MV-4-11 (cell line): Measurements from ENCODE around the gene PRODH2.
A peak's percentile ranks its signal among the peaks of the same experiment; 100 is the strongest.

Experiments used
- DNase-seq: peaks from one replicate; lab custom pipeline; 2025; lab: John Stamatoyannopoulos, UW

The PRODH2 gene

DNA sequence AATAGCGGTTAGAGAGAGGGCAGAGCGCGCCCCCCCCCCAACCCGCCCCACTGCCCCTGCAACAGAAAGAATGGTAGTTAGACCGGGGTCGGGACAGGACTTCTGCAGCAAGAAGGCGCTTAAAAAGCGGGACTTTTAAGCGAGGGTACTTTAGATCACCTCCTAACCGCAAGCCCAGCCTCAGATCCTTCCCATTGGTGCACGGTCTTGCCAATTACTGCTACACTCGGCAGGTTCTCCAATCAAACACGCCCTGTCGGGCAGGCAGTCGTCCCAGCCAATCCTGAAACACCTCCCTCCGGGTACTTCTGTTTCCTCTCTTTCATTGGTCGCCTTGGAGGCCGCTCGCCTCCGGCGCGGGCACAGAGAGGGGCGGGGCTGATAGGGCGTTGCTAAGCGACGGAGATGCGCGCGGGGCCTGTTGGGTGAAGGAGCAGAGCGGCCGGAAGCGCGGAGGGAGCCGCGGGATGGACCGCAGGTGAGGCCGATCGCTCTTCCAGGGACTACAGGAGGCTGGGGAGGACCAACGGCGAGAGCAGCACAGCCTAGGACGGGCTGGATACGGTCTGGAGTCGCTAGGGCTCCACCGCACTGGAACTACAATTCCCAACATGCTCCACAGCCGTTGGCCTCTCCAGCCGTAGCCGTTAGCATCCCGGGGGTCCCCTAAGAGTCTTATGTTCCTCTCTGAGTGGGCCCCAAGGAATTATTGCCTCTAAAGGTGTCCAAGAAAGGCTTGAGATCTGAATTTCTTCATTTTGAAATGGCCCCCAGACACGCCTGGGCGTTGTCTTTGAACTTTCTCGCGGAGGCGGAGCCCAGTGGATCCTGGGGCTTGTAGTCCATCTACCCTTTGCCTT, 54.7 kb downstream of the PRODH2 start, which contains the start of gene PROSER3:
TSS of gene PROSER3 (plus strand) at position 428 of the 860 bp plus-strand sequence. CDS start at position 468, 40 bp downstream.
- peak; percentile 100 for DNase-seq

- no peak for DNase-seq
These were observed 55.4 kb downstream of the PRODH2 start for GRCh38 chr19:35757231-35757748.

DNA sequence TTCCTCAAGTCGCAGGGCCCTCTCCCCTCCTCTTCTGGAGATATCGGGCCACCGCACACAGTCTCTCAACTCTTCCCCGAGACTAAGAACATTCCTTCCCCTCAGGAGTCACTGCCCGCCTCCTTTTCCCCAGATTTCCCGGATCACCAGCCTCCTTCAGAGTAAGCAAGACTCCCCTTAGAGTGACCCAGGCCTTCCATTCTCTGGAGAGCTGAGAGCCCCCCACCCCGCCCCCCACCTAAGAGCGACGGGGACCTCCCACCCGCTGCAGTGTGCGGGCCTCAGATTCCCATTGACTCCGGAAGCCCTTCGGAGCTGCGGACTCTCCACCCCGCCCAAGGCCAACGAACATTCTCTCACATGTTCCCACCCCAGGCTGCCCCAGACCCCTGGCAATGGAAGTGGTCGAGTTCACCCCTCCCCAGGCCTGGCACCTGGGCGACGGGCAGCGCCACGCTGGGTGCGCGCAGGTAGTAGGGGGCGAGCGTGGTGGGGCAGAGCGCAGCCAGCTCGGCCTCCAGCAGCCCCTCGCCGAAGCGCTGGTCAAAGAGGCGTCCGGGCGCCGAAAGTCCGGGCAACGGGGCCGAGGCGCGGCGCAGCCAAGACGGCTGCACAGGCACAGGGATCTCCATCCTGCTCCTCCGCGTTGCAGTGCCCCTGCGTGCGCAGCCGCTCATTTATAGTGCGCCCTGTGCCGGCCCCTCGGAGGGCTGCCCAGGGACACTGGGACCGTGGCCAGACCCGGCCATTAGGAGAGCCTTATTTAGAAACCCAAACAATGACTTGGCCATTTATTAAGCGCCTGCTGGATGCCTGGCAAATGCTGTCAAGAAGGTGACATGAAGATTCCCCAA, 56.0 kb downstream of the PRODH2 start, which contains the start of gene HSPB6:
TSS of gene HSPB6 (minus strand) at position 653 of the 854 bp plus-strand sequence. CDS start at position 632, 21 bp downstream.
- no peak for DNase-seq

- no peak for DNase-seq
These were observed 56.9 kb downstream of the PRODH2 start for GRCh38 chr19:35755550-35756376.

DNA sequence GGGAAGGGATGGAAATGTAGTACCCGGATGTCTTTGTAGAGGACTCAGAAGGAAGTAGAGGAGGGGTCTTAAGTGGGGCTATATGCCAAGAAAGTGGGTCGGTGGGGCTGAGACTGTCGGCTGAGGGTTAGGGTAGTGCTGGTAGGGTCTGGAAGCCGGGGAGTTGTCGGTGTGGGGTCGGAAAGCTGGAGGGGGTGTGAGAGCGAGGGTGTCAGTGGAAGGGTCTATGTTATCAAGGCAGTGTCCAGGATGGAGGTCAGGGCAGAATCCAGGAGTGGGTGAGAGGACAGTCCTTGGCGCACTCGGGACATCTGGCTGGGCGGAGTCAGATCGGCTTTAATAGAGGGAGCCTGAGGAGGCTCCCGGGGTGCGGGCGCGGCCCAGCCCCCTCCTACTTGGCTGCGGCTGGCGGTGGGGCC, 57.5 kb downstream of the PRODH2 start:
- DNase-seq = no peak

DNA sequence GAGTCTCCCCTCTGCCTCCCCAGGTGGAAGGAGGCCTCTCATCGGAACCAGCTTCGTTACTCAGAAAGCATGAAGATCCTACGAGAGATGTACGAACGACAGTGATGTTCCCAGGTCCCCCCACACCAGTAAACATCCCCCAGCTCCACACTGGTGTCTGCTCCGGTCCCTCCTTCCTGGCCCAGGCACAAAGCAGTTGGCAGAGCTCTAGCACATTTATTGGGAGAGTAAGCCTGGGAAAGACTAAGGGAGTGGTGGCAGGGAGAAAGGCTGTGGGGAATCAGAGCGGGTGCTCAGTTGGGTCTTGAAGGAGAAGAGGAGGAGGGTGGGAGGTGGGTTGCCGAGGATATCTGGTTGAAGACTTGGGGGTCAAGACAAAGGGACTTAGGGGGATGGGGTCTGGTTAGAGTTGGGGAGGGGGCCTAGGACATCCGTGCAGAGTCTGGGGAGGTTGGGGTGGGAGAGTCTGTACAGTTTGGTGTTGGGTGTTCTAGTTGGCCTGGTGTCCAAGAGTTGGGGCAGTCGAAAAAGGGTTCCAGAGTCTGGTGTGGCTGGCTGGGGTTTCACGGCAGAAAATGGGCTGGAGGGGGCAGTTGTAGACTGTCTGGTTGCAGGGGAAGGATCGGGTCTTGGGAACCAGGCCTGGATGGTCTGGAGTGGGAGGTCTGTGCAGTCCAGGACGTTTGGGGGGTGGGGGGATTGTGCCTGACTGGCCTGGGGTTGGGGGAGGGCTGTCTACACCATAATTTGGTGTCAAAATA, 58.1 kb downstream of the PRODH2 start:
- no peak for DNase-seq

GRCh38 chr19:35753634-35754369, 58.8 kb downstream of the PRODH2 start:
- DNase-seq = no peak

DNA sequence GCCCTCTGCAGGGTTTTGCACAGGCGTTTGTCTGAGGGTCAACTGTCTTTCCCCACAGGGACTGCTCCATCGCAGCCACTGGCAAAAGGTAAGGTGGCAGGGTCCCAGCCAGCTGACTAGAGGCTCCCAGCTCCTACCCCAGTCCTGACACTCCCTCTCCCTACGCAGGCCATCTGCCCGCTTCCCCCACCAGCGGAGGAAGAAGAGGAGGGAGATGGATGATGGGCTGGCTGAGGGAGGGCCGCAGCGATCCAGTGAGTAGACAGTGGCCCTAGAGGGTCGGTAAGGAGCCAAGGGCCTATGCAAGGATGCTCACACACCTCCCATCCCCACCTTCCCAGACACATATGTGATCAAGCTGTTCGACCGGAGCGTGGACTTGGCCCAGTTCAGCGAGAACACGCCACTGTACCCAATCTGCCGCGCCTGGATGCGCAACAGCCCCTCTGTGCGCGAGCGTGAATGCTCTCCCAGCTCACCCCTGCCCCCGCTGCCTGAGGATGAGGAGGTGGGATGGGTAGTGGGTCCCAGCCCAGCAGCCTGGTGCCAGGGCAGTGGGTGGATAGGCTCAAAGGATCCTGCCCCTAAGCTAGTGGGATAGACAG, 59.8 kb downstream of the PRODH2 start:
- no peak for DNase-seq

- DNase-seq = no peak
These were observed 60.6 kb downstream of the PRODH2 start for GRCh38 chr19:35751839-35752745.

GRCh38 chr19:35750167-35750566, 62.5 kb downstream of the PRODH2 start:
- no peak for DNase-seq
